Measurements from ENCODE around the gene DKC1. TPM values are rescaled to one million over a fixed set of nuclear protein-coding genes. Genes with fewer than 3 reads are reported as not detected.

Gene DKC1
- total and polyA plus RNA-seq, 2 experiments from 2014 or later: 27.8 to 38.9 TPM

- Histone ChIP-seq H3K9me3 (ENCODE audit: low read depth) (no peaks in the 10 kb centered on the region), H3K27me3 (no peaks in the 10 kb centered on the region), H3K4me2 (no peak overlapping the region), H3K4me1 (ENCODE audit: insufficient read depth) (peaks cover 17% of the 10 kb centered on the region), H2AFZ (no peak overlapping the region), H3K27ac (peak overlapping the region; percentile 25), H3K79me2 (no peaks in the 10 kb centered on the region), H3K36me3 (replicated peaks; ENCODE audit: insufficient read depth, low read depth) (no peaks in the 10 kb centered on the region), H4K20me1 (ENCODE audit: insufficient read depth, poor library complexity, severe bottlenecking) (no peaks in the 10 kb centered on the region), H3K4me3 (no peak overlapping the region), H3K9me2 (replicated peaks; ENCODE audit: insufficient read depth) (no peaks in the 10 kb centered on the region)
- no peak for TF ChIP-seq CTCF (IDR thresholded peaks at IDR 0.05; ENCODE audit: poor library complexity)
- no peak for TF ChIP-seq EZH2 (IDR thresholded peaks at IDR 0.05; ENCODE audit: borderline replicate concordance)
- TF ChIP-seq EZH2phosphoT487 (IDR thresholded peaks at IDR 0.05; ENCODE audit: low read depth, severe bottlenecking, unreplicated experiment): no peak
- DNase-seq (ENCODE audit: low spot score): no peak
- WGBS (ENCODE audit: low lambda C conversion rate, missing lambda C conversion rate): 41% methylated on average over 3 of the region's 3 CpGs
Observed at GRCh38 chrX:154729439-154729838, 33.2 kb upstream of the DKC1 start.

GRCh38 chrX:154730253-154730891 lies 32.3 kb upstream of the DKC1 start:
- TF ChIP-seq EZH2 (IDR thresholded peaks at IDR 0.05; ENCODE audit: borderline replicate concordance) (no peak), CTCF (IDR thresholded peaks at IDR 0.05; ENCODE audit: poor library complexity) (no peak), EZH2phosphoT487 (IDR thresholded peaks at IDR 0.05; ENCODE audit: low read depth, severe bottlenecking, unreplicated experiment) (no peak)
- WGBS (ENCODE audit: low lambda C conversion rate, missing lambda C conversion rate): 54% methylated on average over 6 of the region's 6 CpGs
- no peaks in the 10 kb centered on the region for H3K79me2 ChIP-seq
- H3K9me3 ChIP-seq (ENCODE audit: low read depth): no peaks in the 10 kb centered on the region
- H3K4me2 ChIP-seq: peak overlapping the region; percentile 27
- no peaks in the 10 kb centered on the region for H3K36me3 ChIP-seq (replicated peaks; ENCODE audit: insufficient read depth, low read depth)
- no peaks in the 10 kb centered on the region for H3K27me3 ChIP-seq
- no peaks in the 10 kb centered on the region for H4K20me1 ChIP-seq (ENCODE audit: insufficient read depth, poor library complexity, severe bottlenecking)
- peak overlapping the region; percentile 25 for H3K27ac ChIP-seq
- H3K4me1 ChIP-seq (ENCODE audit: insufficient read depth): peaks cover 17% of the 10 kb centered on the region
- no peaks in the 10 kb centered on the region for H3K9me2 ChIP-seq (replicated peaks; ENCODE audit: insufficient read depth)
- H2AFZ ChIP-seq: no peak overlapping the region
- H3K4me3 ChIP-seq: no peak overlapping the region
- DNase-seq (ENCODE audit: low spot score): no peak

DNA sequence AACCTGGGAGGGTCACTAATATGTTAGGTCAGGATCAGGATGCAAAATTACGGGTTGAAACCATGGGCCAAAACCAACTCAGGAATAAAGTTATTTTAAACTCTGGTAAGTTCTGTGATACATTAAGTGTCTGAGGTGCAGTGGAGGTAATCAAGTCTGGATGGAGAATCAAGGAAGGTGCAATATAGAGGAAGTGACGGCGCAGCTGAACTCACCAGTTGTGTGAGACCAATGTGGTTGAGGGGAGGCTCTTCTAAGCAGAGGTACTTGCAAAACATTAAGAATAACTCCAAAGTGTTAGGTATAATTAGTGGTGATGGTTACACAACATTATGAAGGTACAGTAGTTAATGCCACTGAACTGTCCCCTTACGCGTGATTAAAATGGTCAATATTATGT lies 31.5 kb upstream of the DKC1 start:
- no peaks in the 10 kb centered on the region for H4K20me1 ChIP-seq (ENCODE audit: insufficient read depth, poor library complexity, severe bottlenecking)

More for the DNA sequence above, 31.5 kb upstream of the DKC1 start:
- Histone ChIP-seq H3K4me3 (no peak overlapping the region), H3K27me3 (no peaks in the 10 kb centered on the region), H3K79me2 (no peaks in the 10 kb centered on the region), H2AFZ (no peak overlapping the region), H3K9me3 (ENCODE audit: low read depth) (no peaks in the 10 kb centered on the region), H3K36me3 (replicated peaks; ENCODE audit: insufficient read depth, low read depth) (no peaks in the 10 kb centered on the region), H3K4me1 (ENCODE audit: insufficient read depth) (peaks cover 17% of the 10 kb centered on the region), H3K4me2 (no peak overlapping the region), H3K27ac (no peak overlapping the region), H3K9me2 (replicated peaks; ENCODE audit: insufficient read depth) (no peaks in the 10 kb centered on the region)
- TF ChIP-seq EZH2 (IDR thresholded peaks at IDR 0.05; ENCODE audit: borderline replicate concordance) (no peak), CTCF (IDR thresholded peaks at IDR 0.05; ENCODE audit: poor library complexity) (no peak), EZH2phosphoT487 (IDR thresholded peaks at IDR 0.05; ENCODE audit: low read depth, severe bottlenecking, unreplicated experiment) (no peak)
- WGBS (ENCODE audit: low lambda C conversion rate, missing lambda C conversion rate): 88% methylated on average over 5 of the region's 5 CpGs
- DNase-seq (ENCODE audit: low spot score): no peak

Measured in hepatocyte (in vitro differentiated cells).